Glutamatergic neuron (in vitro differentiated cells): ENCODE measurements around the gene AASS. TPM values are rescaled to one million over a fixed set of nuclear protein-coding genes. Genes with fewer than 3 reads are reported as not detected.

Experiments
- DNase-seq: peaks from one replicate; pipeline ENCODE4 v3.0.0; 2022
- H3K27ac Mint-ChIP-seq: one replicate; pipeline ENCODE4 v1.8.0; 2020; ENCODE audit warnings: mild to moderate bottlenecking, mixed read lengths, inconsistent platforms; ENCODE audit not compliant: unreplicated experiment
- H3K27me3 Mint-ChIP-seq: one replicate; pipeline ENCODE4 v1.8.0; 2020; ENCODE audit warnings: mild to moderate bottlenecking, moderate library complexity, mixed read lengths, inconsistent platforms; ENCODE audit not compliant: unreplicated experiment
- H3K36me3 Mint-ChIP-seq: one replicate; pipeline ENCODE4 v1.8.0; 2020; ENCODE audit warnings: mild to moderate bottlenecking, mixed read lengths, inconsistent platforms; ENCODE audit not compliant: unreplicated experiment
- H3K4me1 Mint-ChIP-seq: one replicate; pipeline ENCODE4 v1.8.0; 2020; ENCODE audit warnings: mild to moderate bottlenecking, low read depth, mixed read lengths, inconsistent platforms; ENCODE audit not compliant: unreplicated experiment
- H3K4me3 Mint-ChIP-seq: one replicate; pipeline ENCODE4 v1.8.0; 2020; ENCODE audit warnings: mild to moderate bottlenecking, mixed read lengths, inconsistent platforms; ENCODE audit not compliant: unreplicated experiment
- H3K9me3 Mint-ChIP-seq: one replicate; pipeline ENCODE4 v1.8.0; 2020; ENCODE audit warnings: mild to moderate bottlenecking, moderate library complexity, mixed read lengths, inconsistent platforms; ENCODE audit not compliant: unreplicated experiment
- CTCF ChIP-seq: fragments of 200-600 bp; sonication (generic); IDR thresholded peaks from one replicate; pipeline ENCODE4 v1.5.0; 2021; ENCODE audit not compliant: partially characterized antibody, unreplicated experiment
- total RNA-seq: library from RNA; stranded (reverse); fragmentation: NEBNext Ultra II Directional; extraction: Animal tissue kit (Norgen Biotek cat#: 25700); gene quantifications from one replicate; pipeline ENCODE4 v1.2.1, GENCODE V29; 2021; ENCODE audit not compliant: unreplicated experiment

Gene AASS
- total RNA-seq, 1 donor from 2014 or later: 37.0 TPM

GRCh38 chr7:122148081-122148480 lies 4.0 kb upstream of the AASS start:
- H3K9me3 Mint-ChIP-seq: peaks cover 7% of the 10 kb centered on the region
- H3K4me3 Mint-ChIP-seq: no peak overlapping the region
- no peaks in the 10 kb centered on the region for H3K36me3 Mint-ChIP-seq
- H3K27me3 Mint-ChIP-seq: peaks cover 6% of the 10 kb centered on the region
- no peak for TF ChIP-seq CTCF
- peaks cover 14% of the 10 kb centered on the region for H3K4me1 Mint-ChIP-seq
- DNase-seq: no peak
- H3K27ac Mint-ChIP-seq: no peak overlapping the region

- peaks cover 8% of the 10 kb centered on the region for H3K27me3 Mint-ChIP-seq
- peaks cover 11% of the 10 kb centered on the region for H3K9me3 Mint-ChIP-seq
- no peak overlapping the region for H3K27ac Mint-ChIP-seq
- no peak for TF ChIP-seq CTCF
- no peak for DNase-seq
- no peak overlapping the region for H3K4me3 Mint-ChIP-seq
- H3K36me3 Mint-ChIP-seq: no peaks in the 10 kb centered on the region
- H3K4me1 Mint-ChIP-seq: peaks cover 22% of the 10 kb centered on the region
These were observed 2.0 kb upstream of the AASS start for GRCh38 chr7:122145937-122146645.

- peak; percentile 40 for DNase-seq
- H3K9me3 Mint-ChIP-seq: peaks cover 11% of the 10 kb centered on the region
- H3K4me1 Mint-ChIP-seq: peaks cover 22% of the 10 kb centered on the region
- H3K36me3 Mint-ChIP-seq: no peaks in the 10 kb centered on the region
- peak overlapping the region; percentile 91 for H3K27ac Mint-ChIP-seq
- H3K4me3 Mint-ChIP-seq: peak overlapping the region; percentile 98
- H3K27me3 Mint-ChIP-seq: peaks cover 8% of the 10 kb centered on the region
- TF ChIP-seq CTCF: no peak
These were observed 686 bp downstream of the AASS start for GRCh38 chr7:122143376-122143750.

- Mint-ChIP-seq H3K4me1 (peaks cover 28% of the 10 kb centered on the region), H3K36me3 (no peaks in the 10 kb centered on the region), H3K4me3 (no peak overlapping the region), H3K9me3 (peaks cover 11% of the 10 kb centered on the region), H3K27ac (no peak overlapping the region), H3K27me3 (peaks cover 6% of the 10 kb centered on the region)
- no peak for DNase-seq
- no peak for TF ChIP-seq CTCF
These were observed 3.1 kb downstream of the AASS start for GRCh38 chr7:122140918-122141317.

GRCh38 chr7:122137251-122138077 lies 6.6 kb downstream of the AASS start:
- TF ChIP-seq CTCF: no peak
- peaks cover 21% of the 10 kb centered on the region for H3K4me1 Mint-ChIP-seq
- H3K36me3 Mint-ChIP-seq: no peaks in the 10 kb centered on the region
- no peak for DNase-seq
- H3K9me3 Mint-ChIP-seq: no peaks in the 10 kb centered on the region
- no peaks in the 10 kb centered on the region for H3K27me3 Mint-ChIP-seq
- H3K27ac Mint-ChIP-seq: no peak overlapping the region
- H3K4me3 Mint-ChIP-seq: no peak overlapping the region
